GM12872 (cell line): ENCODE measurements around the gene TYROBP.

Experiments
- TF ChIP-seq, protein P1 (sequence below): IDR thresholded peaks from 3 replicates; pipeline ENCODE4 v1.5.1; 2011; ENCODE audit warnings: low read depth, mild to moderate bottlenecking, low read length, moderate library complexity; ENCODE audit not compliant: insufficient read depth

Gene TYROBP

DNA sequence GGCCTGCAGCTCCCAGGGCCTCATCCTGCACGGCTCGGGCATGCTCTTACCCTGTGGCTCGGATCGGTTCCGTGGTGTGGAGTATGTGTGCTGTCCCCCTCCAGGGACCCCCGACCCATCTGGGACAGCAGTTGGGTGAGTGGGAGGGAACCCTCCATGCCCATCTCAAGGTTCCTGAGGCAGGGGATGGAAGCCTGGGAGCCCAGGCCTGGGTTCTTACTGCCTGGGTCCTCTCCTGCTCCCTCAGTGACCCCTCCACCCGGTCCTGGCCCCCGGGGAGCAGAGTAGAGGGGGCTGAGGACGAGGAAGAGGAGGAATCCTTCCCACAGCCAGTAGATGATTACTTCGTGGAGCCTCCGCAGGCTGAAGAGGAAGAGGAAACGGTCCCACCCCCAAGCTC lies 36.5 kb downstream of the TYROBP start:
- TF ChIP-seq, protein P1, sequence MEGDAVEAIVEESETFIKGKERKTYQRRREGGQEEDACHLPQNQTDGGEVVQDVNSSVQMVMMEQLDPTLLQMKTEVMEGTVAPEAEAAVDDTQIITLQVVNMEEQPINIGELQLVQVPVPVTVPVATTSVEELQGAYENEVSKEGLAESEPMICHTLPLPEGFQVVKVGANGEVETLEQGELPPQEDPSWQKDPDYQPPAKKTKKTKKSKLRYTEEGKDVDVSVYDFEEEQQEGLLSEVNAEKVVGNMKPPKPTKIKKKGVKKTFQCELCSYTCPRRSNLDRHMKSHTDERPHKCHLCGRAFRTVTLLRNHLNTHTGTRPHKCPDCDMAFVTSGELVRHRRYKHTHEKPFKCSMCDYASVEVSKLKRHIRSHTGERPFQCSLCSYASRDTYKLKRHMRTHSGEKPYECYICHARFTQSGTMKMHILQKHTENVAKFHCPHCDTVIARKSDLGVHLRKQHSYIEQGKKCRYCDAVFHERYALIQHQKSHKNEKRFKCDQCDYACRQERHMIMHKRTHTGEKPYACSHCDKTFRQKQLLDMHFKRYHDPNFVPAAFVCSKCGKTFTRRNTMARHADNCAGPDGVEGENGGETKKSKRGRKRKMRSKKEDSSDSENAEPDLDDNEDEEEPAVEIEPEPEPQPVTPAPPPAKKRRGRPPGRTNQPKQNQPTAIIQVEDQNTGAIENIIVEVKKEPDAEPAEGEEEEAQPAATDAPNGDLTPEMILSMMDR = no peak

DNA sequence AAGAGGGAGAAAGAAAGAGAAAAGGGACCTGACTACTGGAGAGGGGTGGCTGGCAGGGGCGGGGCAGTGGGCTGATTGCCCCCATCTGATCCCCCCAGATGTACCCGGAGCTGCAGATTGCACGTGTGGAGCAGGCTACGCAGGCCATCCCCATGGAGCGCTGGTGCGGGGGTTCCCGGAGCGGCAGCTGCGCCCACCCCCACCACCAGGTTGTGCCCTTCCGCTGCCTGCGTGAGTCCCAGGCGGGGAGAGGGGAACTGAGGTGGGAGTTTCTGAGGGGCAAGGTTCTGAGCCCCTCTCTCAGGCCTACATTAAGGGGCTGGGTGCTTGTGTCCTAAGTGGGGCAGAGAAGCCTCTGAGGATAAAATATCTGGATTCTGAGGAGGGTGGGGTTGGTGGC lies 37.3 kb downstream of the TYROBP start:
- TF ChIP-seq, protein P1 = no peak

DNA sequence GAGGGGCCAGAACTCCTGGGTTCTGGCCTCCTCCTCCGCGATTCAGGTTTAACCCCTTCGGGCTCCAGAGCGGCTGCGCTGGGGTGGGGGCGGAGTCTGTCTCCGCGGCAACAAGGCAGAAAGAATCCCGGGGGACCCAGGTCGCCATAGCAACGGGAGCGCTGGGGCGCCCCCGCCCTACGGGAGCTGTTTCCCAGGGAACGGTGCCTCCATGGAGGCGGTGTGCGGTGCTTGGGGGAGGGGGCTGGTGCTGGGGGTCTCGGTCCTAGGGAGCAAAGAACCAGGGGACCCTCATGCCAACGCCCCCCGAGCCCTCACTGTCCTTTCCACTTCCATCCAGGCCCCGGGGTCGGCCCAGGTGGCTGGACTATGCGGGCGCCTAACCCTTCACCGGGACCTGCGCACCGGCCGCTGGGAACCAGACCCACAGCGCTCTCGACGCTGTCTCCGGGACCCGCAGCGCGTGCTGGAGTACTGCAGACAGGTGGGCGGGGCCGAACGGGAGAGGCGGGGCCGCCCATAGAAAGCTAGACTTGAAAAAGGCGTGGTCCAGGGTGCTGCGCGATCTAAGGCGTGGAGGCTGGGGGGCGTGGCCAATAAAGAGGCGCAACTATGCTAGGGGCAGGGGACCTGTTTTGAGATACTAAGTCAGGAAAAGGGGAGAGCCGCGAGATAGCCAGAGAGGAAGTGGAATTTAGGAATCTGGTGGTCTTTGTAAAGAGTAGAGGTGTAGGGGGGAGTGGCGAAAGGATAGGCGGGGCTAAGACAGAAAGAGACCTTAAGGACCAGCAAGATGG lies 38.6 kb downstream of the TYROBP start:
- TF ChIP-seq, protein P1 = no peak

DNA sequence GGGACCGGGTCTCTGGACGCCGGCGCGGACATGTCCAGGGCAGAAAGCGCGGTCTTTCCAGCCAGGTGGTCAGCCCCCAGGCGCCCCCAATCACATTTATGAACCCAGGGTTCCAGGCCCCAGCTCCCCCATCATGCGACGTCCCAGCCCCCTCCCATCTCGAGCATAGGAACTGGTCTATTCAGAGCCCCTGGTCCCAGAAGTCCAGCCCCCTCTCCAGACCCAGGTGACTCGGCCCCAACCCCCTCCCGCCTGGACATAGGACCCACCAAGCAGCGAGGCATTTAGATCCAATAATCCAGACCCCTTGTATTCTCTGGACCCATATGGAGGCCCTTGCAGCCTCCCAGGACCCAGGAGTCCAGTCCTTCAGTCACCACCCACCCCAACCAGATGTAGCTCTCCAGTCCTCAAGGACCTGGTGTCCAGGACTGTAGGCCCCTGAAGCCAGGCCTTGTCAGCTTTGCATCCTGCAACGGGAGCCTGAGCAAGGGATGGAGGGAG lies 39.2 kb downstream of the TYROBP start:
- TF ChIP-seq, protein P1 = no peak

DNA sequence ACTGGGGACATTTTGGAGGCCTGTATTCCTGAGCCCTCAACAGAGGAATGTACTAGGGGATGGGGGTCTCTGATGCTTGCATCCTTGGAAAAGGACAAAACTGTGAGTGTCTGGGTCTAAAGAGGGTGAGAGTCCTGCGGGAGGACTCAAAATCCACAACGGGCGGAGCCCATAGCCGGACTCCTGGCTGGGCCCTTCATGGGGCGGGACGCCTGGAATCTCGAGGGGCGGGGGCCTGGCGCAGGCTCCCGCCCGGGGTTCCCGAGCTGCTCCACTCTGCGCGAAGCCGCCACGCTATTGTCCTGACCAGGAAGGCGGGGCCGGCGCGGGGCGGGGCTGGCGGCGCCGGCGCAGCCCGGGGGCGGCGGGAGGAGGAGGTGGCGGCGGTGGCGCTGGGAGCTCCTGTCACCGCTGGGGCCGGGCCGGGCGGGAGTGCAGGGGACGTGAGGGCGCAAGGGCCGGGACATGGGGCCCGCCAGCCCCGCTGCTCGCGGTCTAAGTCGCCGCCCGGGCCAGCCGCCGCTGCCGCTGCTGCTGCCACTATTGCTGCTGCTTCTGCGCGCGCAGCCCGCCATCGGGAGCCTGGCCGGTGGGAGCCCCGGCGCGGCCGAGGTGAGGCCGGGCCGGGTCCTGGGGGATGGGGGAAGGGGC lies 39.8 kb downstream of the TYROBP start, which contains the start of gene APLP1:
APLP1 (plus strand) TSS at position 403 of the 651 bp plus-strand sequence; CDS start at position 466, 63 bp downstream.
- TF ChIP-seq, protein P1 = no peak

DNA sequence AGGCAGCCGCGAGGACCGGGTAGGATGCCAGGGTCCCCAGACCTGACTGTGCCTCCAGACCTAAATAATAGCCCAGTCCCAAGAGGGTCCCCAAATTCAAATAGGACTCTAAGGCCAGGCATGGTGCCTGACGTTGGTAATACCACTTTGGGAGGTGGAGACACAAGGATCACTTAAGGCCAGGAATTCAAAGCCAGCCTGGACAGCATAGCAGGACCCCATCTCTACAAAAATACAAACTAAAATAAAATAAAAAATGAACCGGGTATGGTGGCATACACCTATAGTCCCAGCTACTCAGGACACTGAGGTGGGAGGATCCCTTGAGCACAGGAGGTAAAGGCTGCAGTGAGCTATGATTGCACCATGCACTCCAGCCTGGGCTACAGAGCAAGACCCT lies 45.1 kb downstream of the TYROBP start:
- TF ChIP-seq, protein P1 = no peak

DNA sequence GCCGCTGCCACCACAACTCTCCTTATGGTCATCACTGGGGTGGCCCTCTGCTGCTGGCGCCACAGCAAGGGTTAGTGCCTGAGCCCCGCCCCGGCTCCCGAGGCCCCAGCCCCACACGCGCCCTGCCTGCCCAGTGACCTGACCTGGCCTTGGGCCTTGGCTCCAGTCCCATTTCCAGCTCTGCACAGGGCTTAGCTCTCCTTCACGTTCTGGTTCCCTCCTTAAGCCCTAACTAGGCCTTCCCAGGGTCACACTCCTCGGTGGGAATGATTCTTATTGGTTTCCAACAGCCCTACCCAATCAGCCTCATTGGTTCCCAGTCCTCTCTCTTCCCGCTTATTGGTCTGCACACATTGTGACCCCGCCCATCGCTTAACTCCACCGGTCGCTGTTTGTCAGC lies 45.6 kb downstream of the TYROBP start:
- TF ChIP-seq, protein P1 = no peak
